Stimulated activated CD4-positive, alpha-beta T cell treated with anti-CD3 and anti-CD28 coated beads, Interleukin-15, amount 100 ng/mL, for 48 hours (primary cell): ENCODE measurements around the gene GALM.
A peak's percentile ranks its signal among the peaks of the same experiment; 100 is the strongest.
"Not testable (repeated sequence)": the region's sequence is repeated elsewhere in the genome, so short reads cannot be mapped to it uniquely, and the experiment has no call there.

Experiments used
- DNase-seq, 2 donors: peaks; one replicate each; pipeline ENCODE4 v3.0.0-alpha.2; 2020; ENCODE audit warnings: low read depth in 2 of 2

Gene GALM

GRCh38 chr2:38709567-38710194, 43.8 kb downstream of the GALM start:
- no peak for DNase-seq

GRCh38 chr2:38711558-38711957, 45.6 kb downstream of the GALM start:
- no peak for DNase-seq

GRCh38 chr2:38712413-38712812, 46.5 kb downstream of the GALM start:
- no peak for DNase-seq

GRCh38 chr2:38712871-38713270, 47.0 kb downstream of the GALM start:
- DNase-seq, result no peak

- DNase-seq, result no peak
Measured at GRCh38 chr2:38713338-38713737, 47.4 kb downstream of the GALM start.

- DNase-seq, result not testable (repeated sequence)
Measured at GRCh38 chr2:38714941-38715340, 49.0 kb downstream of the GALM start.

GRCh38 chr2:38716185-38716584, 50.3 kb downstream of the GALM start:
- DNase-seq, result no peak

GRCh38 chr2:38718601-38719000, 52.7 kb downstream of the GALM start:
- DNase-seq, result no peak

- no peak for DNase-seq
Measured at GRCh38 chr2:38719706-38720105, 53.8 kb downstream of the GALM start.

GRCh38 chr2:38720613-38721241, 54.8 kb downstream of the GALM start:
- DNase-seq, result no peak

- DNase-seq, result peak; percentile 42 to 49
Measured at GRCh38 chr2:38722271-38723061, 56.6 kb downstream of the GALM start.

GRCh38 chr2:38723173-38723572, 57.3 kb downstream of the GALM start:
- no peak for DNase-seq

GRCh38 chr2:38727661-38728060, 61.7 kb downstream of the GALM start:
- no peak for DNase-seq

- DNase-seq, result no peak
Measured at GRCh38 chr2:38728694-38729093, 62.8 kb downstream of the GALM start.

GRCh38 chr2:38731090-38731489, 65.2 kb downstream of the GALM start:
- no peak for DNase-seq

- DNase-seq, result no peak
Measured at GRCh38 chr2:38731684-38732221, 65.8 kb downstream of the GALM start.

- no peak for DNase-seq
Measured at GRCh38 chr2:38733300-38733971, 67.5 kb downstream of the GALM start.

- DNase-seq, result no peak
Measured at GRCh38 chr2:38734299-38735058, 68.6 kb downstream of the GALM start.

GRCh38 chr2:38735999-38736320, 70.0 kb downstream of the GALM start:
- DNase-seq, result no peak

GRCh38 chr2:38737000-38737698, 71.2 kb downstream of the GALM start:
- DNase-seq, result not testable (repeated sequence)

GRCh38 chr2:38737925-38738324, 72.0 kb downstream of the GALM start:
- no peak for DNase-seq
